ENCODE data around the gene KRT16.

DNA sequence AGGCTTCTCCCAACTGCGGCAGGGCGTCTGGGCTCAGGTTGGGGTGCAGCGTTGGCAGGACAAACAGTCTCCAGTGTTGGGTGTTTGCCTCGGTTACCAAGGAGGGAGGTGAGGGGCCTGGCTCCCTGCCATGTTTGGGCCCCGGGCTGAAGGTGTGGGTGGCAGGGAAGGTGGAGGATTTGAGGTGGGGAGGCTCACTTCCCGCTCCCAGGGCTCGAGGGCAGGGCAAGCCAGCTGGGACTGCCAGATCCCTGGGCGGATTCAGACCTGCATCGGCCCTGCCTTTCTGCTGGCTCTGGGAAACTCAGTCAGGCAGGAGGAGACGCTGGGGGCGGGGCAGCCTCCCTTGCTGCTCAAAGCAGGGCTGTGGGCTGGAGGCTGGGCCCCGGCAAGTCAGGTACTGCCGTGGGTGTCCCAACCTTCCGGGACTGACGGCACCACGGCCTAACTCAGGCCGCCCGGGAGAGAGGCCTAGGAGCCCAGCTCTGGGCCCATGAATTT lies 43.1 kb upstream of the KRT16 start:
- TF ChIP-seq, protein P1, sequence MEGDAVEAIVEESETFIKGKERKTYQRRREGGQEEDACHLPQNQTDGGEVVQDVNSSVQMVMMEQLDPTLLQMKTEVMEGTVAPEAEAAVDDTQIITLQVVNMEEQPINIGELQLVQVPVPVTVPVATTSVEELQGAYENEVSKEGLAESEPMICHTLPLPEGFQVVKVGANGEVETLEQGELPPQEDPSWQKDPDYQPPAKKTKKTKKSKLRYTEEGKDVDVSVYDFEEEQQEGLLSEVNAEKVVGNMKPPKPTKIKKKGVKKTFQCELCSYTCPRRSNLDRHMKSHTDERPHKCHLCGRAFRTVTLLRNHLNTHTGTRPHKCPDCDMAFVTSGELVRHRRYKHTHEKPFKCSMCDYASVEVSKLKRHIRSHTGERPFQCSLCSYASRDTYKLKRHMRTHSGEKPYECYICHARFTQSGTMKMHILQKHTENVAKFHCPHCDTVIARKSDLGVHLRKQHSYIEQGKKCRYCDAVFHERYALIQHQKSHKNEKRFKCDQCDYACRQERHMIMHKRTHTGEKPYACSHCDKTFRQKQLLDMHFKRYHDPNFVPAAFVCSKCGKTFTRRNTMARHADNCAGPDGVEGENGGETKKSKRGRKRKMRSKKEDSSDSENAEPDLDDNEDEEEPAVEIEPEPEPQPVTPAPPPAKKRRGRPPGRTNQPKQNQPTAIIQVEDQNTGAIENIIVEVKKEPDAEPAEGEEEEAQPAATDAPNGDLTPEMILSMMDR (IDR thresholded peaks at IDR 0.05): no peak
- TF ChIP-seq POLR2A (IDR thresholded peaks at IDR 0.05): peak in 1 of 2 donors; percentile 56
